Left lung (tissue), 10 donors: Measurements from ENCODE around the gene ARF3. TPM values are rescaled to one million over a fixed set of nuclear protein-coding genes. Genes with fewer than 3 reads are reported as not detected.

Experiments
- ATAC-seq: fragments of 200-7000 bp; cut with Tn5 transposase; one replicate; pipeline ENCODE4 v1.9.1; 2020; ENCODE audit warnings: moderate library complexity
- DNase-seq, 4 donors: peaks; one replicate each; pipeline ENCODE4 v3.0.0-alpha.2; 2013 to 2020
- H3K27ac ChIP-seq, 2 donors: fragments of 200-600 bp; sonication (generic) in 1 of 2; one replicate each; pipeline versions ENCODE4 v1.5.0 to v1.8.0; 2020 to 2021
- H3K27me3 ChIP-seq, 2 donors: fragments of 200-600 bp; sonication (generic) in 1 of 2; one replicate each; pipeline versions ENCODE4 v1.5.0 to v1.8.0; 2020 to 2021
- H3K36me3 ChIP-seq, 2 donors: fragments of 200-600 bp; sonication (generic) in 1 of 2; one replicate each; pipeline versions ENCODE4 v1.5.0 to v1.8.0; 2020 to 2021
- H3K4me1 ChIP-seq, 2 donors: fragments of 200-600 bp; one replicate each; pipeline ENCODE4 v1.8.0; 2021
- H3K4me3 ChIP-seq, 2 donors: fragments of 200-600 bp; sonication (generic) in 1 of 2; one replicate each; pipeline versions ENCODE4 v1.5.0 to v1.8.0; 2020 to 2021; ENCODE audit warnings: mild to moderate bottlenecking in 1 of 2
- H3K9me3 ChIP-seq, 2 donors: fragments of 200-600 bp; sonication (generic) in 1 of 2; one replicate each; pipeline versions ENCODE4 v1.5.0 to v1.8.0; 2020 to 2021
- CTCF ChIP-seq, 2 donors: fragments of 200-600 bp; sonication (generic) in 1 of 2; IDR thresholded peaks; one replicate each; pipeline versions ENCODE4 v1.5.0 to v1.8.0; 2021; ENCODE audit warnings: antibody characterized with exemption in 2 of 2
- intact Hi-C, 2 donors: fragments of 100-400 bp; cut with DNase I; formaldehyde crosslinking; loops; one replicate each; pipeline versions ENCODE4 v1.11.2 to v1.14.2; 2022
- polyA plus RNA-seq, 6 donors: library from polyadenylated mRNA; unstranded; fragments of 120-200 nt; gene quantifications; one replicate each; pipeline ENCODE4 v1.2.1, GENCODE V29; 2013; ENCODE audit not compliant: insufficient read length in 6 of 6
- total RNA-seq, 2 donors: library from RNA; stranded (reverse); fragmentation: NEBNext Ultra II Directional; extraction: Animal tissue kit (Norgen Biotek cat#: 25700); gene quantifications; one replicate each; pipeline ENCODE4 v1.2.1, GENCODE V29; 2021
- donor health status: DM: no; HTN: yes; CAD: no.
- donor health status: DM: no; HTN: no; CAD: no.

Gene ARF3
- total and polyA plus RNA-seq, 8 donors, result 91.8 to 186 (median 105) TPM

GRCh38 chr12:48994224-48995085 lies 37.2 kb upstream of the ARF3 start:
- no peaks in the 10 kb centered on the region for H3K36me3 ChIP-seq

GRCh38 chr12:48993787-48994186 lies 36.5 kb upstream of the ARF3 start:
- Histone ChIP-seq H3K27me3 (peaks cover 31 to 100% of the 10 kb centered on the region in 2 donors), H3K4me3 (no peak overlapping the region), H3K9me3 (no peaks in the 10 kb centered on the region), H3K4me1 (peaks cover 6 to 34% of the 10 kb centered on the region in 2 donors), H3K27ac (no peak overlapping the region), H3K36me3 (no peaks in the 10 kb centered on the region)
- DNase-seq (no peak), ATAC-seq (no peak)
- TF ChIP-seq CTCF (IDR thresholded peaks at IDR 0.05), result no peak
- intact Hi-C loops, result no loop called here

More at GRCh38 chr12:48994224-48995085, 37.2 kb upstream of the ARF3 start:
- no peaks in the 10 kb centered on the region for H3K9me3 ChIP-seq
- H3K27me3 ChIP-seq, result peaks cover 31 to 100% of the 10 kb centered on the region in 2 donors
- intact Hi-C loops, result no loop called here
- DNase-seq (no peak), ATAC-seq (no peak)
- no peak for TF ChIP-seq CTCF (IDR thresholded peaks at IDR 0.05)
- H3K4me3 ChIP-seq, result no peak overlapping the region
- H3K27ac ChIP-seq, result no peak overlapping the region
- H3K4me1 ChIP-seq, result peaks cover 12 to 41% of the 10 kb centered on the region in 2 donors

GRCh38 chr12:48991247-48992050 lies 34.2 kb upstream of the ARF3 start:
- peaks cover 0 to 15% of the 10 kb centered on the region in 2 donors for H3K4me1 ChIP-seq
- DNase-seq (no peak), ATAC-seq (no peak)
- peaks cover 29 to 100% of the 10 kb centered on the region in 2 donors for H3K27me3 ChIP-seq
- H3K4me3 ChIP-seq, result no peak overlapping the region
- H3K9me3 ChIP-seq, result no peaks in the 10 kb centered on the region
- TF ChIP-seq CTCF (IDR thresholded peaks at IDR 0.05), result no peak
- H3K36me3 ChIP-seq, result no peaks in the 10 kb centered on the region
- intact Hi-C loops, result no loop called here
- no peak overlapping the region for H3K27ac ChIP-seq

GRCh38 chr12:48990552-48990951 lies 33.3 kb upstream of the ARF3 start:
- DNase-seq, result no peak
- H3K27me3 ChIP-seq, result peaks cover 29 to 100% of the 10 kb centered on the region in 2 donors

More at GRCh38 chr12:48990552-48990951, 33.3 kb upstream of the ARF3 start:
- intact Hi-C loops, result no loop called here
- no peak for ATAC-seq
- peaks cover 0 to 12% of the 10 kb centered on the region in 2 donors for H3K4me1 ChIP-seq
- no peak overlapping the region for H3K27ac ChIP-seq
- no peaks in the 10 kb centered on the region for H3K9me3 ChIP-seq
- no peak overlapping the region for H3K4me3 ChIP-seq
- no peak for TF ChIP-seq CTCF (IDR thresholded peaks at IDR 0.05)
- no peaks in the 10 kb centered on the region for H3K36me3 ChIP-seq
